K562 (cell line): ENCODE data around the gene TMPRSS9. TPM values are rescaled to one million over a fixed set of nuclear protein-coding genes. Genes with fewer than 3 reads are reported as not detected.
A peak's percentile ranks its signal among the peaks of the same experiment; 100 is the strongest.

Source experiments
- ATAC-seq: fragments of 200-7000 bp; cut with Tn5 transposase; 3 replicates; pipeline ENCODE4 v1.9.1; 2020; ENCODE audit warnings: moderate library complexity
- BruUV-seq: library from RNA; stranded (reverse); fragments of 400-500 nt; replicated peaks from 2 replicates; lab custom pipeline; 2021; lab: Mats Ljungman, UMichigan
- CTCF ChIA-PET: fragments of 300-600 bp; formaldehyde crosslinking; extraction: SDS; loops from one replicate; lab custom pipeline; 2021; ENCODE audit warnings: low intra/inter-chr PET ratio; lab: Yijun Ruan, JAX
- POLR2A ChIA-PET: fragments of 300-600, 350-650 bp; sonication (Branson Sonifier 250); formaldehyde crosslinking; extraction: SDS; loops from one replicate; lab custom pipeline; 2021; ENCODE audit warnings: antibody characterized with exemption, inconsistent platforms; lab: Yijun Ruan, JAX
- DNase-seq, 4 experiments: peaks; one replicate each; pipeline versions ENCODE4 v3.0.0 to v3.0.0-alpha.2; 2011 to 2018; ENCODE audit warnings: low spot score in 3 of 4, mixed read lengths in 3 of 4; ENCODE audit errors: extremely low read depth in 1 of 4
- FAIRE-seq: peaks from 2 replicates; lab custom pipeline; 2011; peaks lifted over from hg19 to GRCh38; lab: Jason Lieb, UNC
- H2AFZ ChIP-seq: 2 replicates; pipeline ENCODE4 v1.6.0; 2011; ENCODE audit warnings: low read depth, low read length, control low read depth, inconsistent platforms
- H3K27ac ChIP-seq: fragments of 200-600 bp; 3 replicates; pipeline ENCODE4 v1.8.0; 2011; ENCODE audit warnings: low read depth, mild to moderate bottlenecking, control low read depth, inconsistent platforms, low read length, moderate library complexity, mixed read lengths; ENCODE audit errors: extremely low read depth
- H3K27me3 ChIP-seq, 2 experiments: fragments of 300-600 bp in 1 of 2; 2 replicates in 1 of 2; 3 replicates in 1 of 2; pipeline versions ENCODE4 v1.6.0 to v1.8.0; 2011; ENCODE audit warnings: inconsistent platforms in 2 of 2, low read length in 2 of 2, mild to moderate bottlenecking in 1 of 2, mixed read lengths in 1 of 2, moderate library complexity in 1 of 2; ENCODE audit not compliant: control insufficient read depth in 2 of 2, insufficient read depth in 2 of 2
- H3K36me3 ChIP-seq: fragments of 300-600 bp; 3 replicates; pipeline ENCODE4 v1.8.0; 2011; ENCODE audit warnings: mild to moderate bottlenecking, low read length, inconsistent platforms; ENCODE audit not compliant: control insufficient read depth, insufficient read depth
- H3K4me1 ChIP-seq, 2 experiments: fragments of 200-600 bp in 1 of 2; replicated peaks in 1 of 2; 2 replicates in 1 of 2; 3 replicates in 1 of 2; pipeline versions ENCODE4 v1.5.1 to v1.8.0; 2011; ENCODE audit warnings: inconsistent platforms in 2 of 2, low read length in 2 of 2, mild to moderate bottlenecking in 1 of 2, mixed read lengths in 1 of 2, moderate library complexity in 1 of 2; ENCODE audit not compliant: control insufficient read depth in 2 of 2, insufficient read depth in 2 of 2
- H3K4me2 ChIP-seq: 2 replicates; pipeline ENCODE4 v1.6.1; 2011; ENCODE audit warnings: low read length, control low read depth, inconsistent platforms, mixed read lengths; ENCODE audit not compliant: insufficient read depth
- H3K4me3 ChIP-seq: fragments of 200-600 bp; sonication (generic), shearing (Covaris generic); 2 replicates; pipeline ENCODE4 v1.5.1; 2016; ENCODE audit warnings: control low read depth, inconsistent platforms
- H3K79me2 ChIP-seq: fragments of 200-600 bp; 3 replicates; pipeline ENCODE4 v1.8.0; 2011; ENCODE audit warnings: low read length, inconsistent platforms; ENCODE audit not compliant: control insufficient read depth, insufficient read depth
- H3K9ac ChIP-seq, 2 experiments: 2 replicates each; pipeline versions ENCODE4 v1.6.0 to v1.6.1; 2011; ENCODE audit warnings: low read depth in 2 of 2, low read length in 2 of 2, control low read depth in 1 of 2, inconsistent platforms in 1 of 2, mild to moderate bottlenecking in 1 of 2, mixed read lengths in 1 of 2; ENCODE audit not compliant: insufficient read depth in 1 of 2
- H3K9me1 ChIP-seq: one replicate; pipeline ENCODE4 v1.6.0; 2011; ENCODE audit warnings: inconsistent platforms, mild to moderate bottlenecking, low read length, moderate library complexity; ENCODE audit not compliant: control insufficient read depth, insufficient read depth
- H3K9me3 ChIP-seq: replicated peaks from 2 replicates; pipeline ENCODE4 v1.5.1; 2011; ENCODE audit warnings: low read depth, low read length, inconsistent platforms; ENCODE audit not compliant: control insufficient read depth, insufficient read depth
- H4K20me1 ChIP-seq: replicated peaks from 2 replicates; pipeline ENCODE4 v1.6.1; 2011; ENCODE audit warnings: low read length, inconsistent platforms, mixed read lengths; ENCODE audit not compliant: control insufficient read depth, insufficient read depth
- ARNT ChIP-seq, 2 experiments: fragments of 450-650 bp; IDR thresholded peaks; 2 replicates each; pipeline ENCODE4 v1.6.1; 2016; ENCODE audit warnings: mild to moderate bottlenecking in 1 of 2
- CEBPB ChIP-seq: fragments of 450-650 bp; IDR thresholded peaks from 2 replicates; pipeline ENCODE4 v1.6.1; 2016; ENCODE audit warnings: missing genetic modification characterization, missing compliant biosample characterization
- E4F1 ChIP-seq: fragments of 250-450 bp; sonication (Bioruptor Pico); IDR thresholded peaks from 2 replicates; pipeline ENCODE4 v1.5.0; 2021; ENCODE audit warnings: mild to moderate bottlenecking, borderline replicate concordance
- EHMT2 ChIP-seq: fragments of 450-650 bp; IDR thresholded peaks from 2 replicates; pipeline ENCODE4 v1.6.1; 2018; ENCODE audit warnings: antibody characterized with exemption
- HDAC3 ChIP-seq: fragments of 450-650 bp; IDR thresholded peaks from 2 replicates; pipeline ENCODE4 v1.6.1; 2018; ENCODE audit warnings: borderline replicate concordance, mild to moderate bottlenecking, moderate library complexity; ENCODE audit not compliant: partially characterized antibody
- KDM5B ChIP-seq: fragments of 200-600 bp; sonication (generic); IDR thresholded peaks from 2 replicates; pipeline ENCODE4 v1.6.1; 2012; ENCODE audit warnings: low read depth, mild to moderate bottlenecking, moderate library complexity, low read length, control low read depth, inconsistent platforms; ENCODE audit not compliant: insufficient replicate concordance
- MIER1 ChIP-seq: fragments of 450-650 bp; IDR thresholded peaks from 2 replicates; pipeline ENCODE4 v1.6.1; 2016; ENCODE audit warnings: antibody characterized with exemption, mild to moderate bottlenecking, low read depth
- NFIC ChIP-seq: fragments of 450-650 bp; IDR thresholded peaks from 2 replicates; pipeline ENCODE4 v1.6.1; 2017; ENCODE audit warnings: mild to moderate bottlenecking, inconsistent platforms
- NR3C1 ChIP-seq: sonication (generic); formaldehyde crosslinking; IDR thresholded peaks from 2 replicates; pipeline ENCODE4 v1.8.1; 2022; ENCODE audit warnings: missing genetic modification reagents
- POLR2AphosphoS2 ChIP-seq: IDR thresholded peaks from 2 replicates; pipeline ENCODE4 v1.6.1; 2012; ENCODE audit warnings: low read length, improper control_type of control experiment
- TOE1 ChIP-seq, 2 experiments: fragments of 450-650 bp in 1 of 2; sonication (generic) in 1 of 2; formaldehyde crosslinking in 1 of 2; IDR thresholded peaks; 2 replicates each; pipeline versions ENCODE4 v1.7.1 to v1.8.0; 2016 to 2022; ENCODE audit warnings: borderline replicate concordance in 2 of 2, mild to moderate bottlenecking in 2 of 2, antibody characterized with exemption in 1 of 2, inconsistent platforms in 1 of 2, low read depth in 1 of 2, missing genetic modification reagents in 1 of 2, moderate library complexity in 1 of 2
- ZFP36 ChIP-seq: fragments of 150-350 bp; IDR thresholded peaks from 2 replicates; pipeline ENCODE4 v1.6.1; 2018; ENCODE audit warnings: low read length, low read depth; ENCODE audit not compliant: partially characterized antibody
- ZNF184 ChIP-seq: sonication (generic); formaldehyde crosslinking; IDR thresholded peaks from 2 replicates; pipeline ENCODE4 v1.5.0; 2020; ENCODE audit warnings: missing genetic modification reagents
- ZNF253 ChIP-seq: fragments of 250-450 bp; sonication (Bioruptor Pico); conservative IDR thresholded peaks from 2 replicates; pipeline ENCODE4 v1.6.1; 2021; ENCODE audit warnings: mild to moderate bottlenecking
- WGBS: fragments of 100-300 bp; shearing (Covaris generic); methylation state at CpG from one replicate; pipeline ENCODE4 v1.1.6; 2016; ENCODE audit warnings: low coverage, mixed read lengths; ENCODE audit not compliant: insufficient coverage; ENCODE audit errors: missing lambda C conversion rate; 5-methylcytosine and 5-hydroxymethylcytosine counted together
- in situ Hi-C: fragments of 300-500 bp; cut with MboI; formaldehyde crosslinking; loops from 4 replicates; pipeline ENCODE4 v1.15.0; 2018; ENCODE audit warnings: inconsistent platforms, mixed read lengths
- intact Hi-C: fragments of 100-400 bp; cut with micrococcal nuclease; formaldehyde crosslinking; loops from 2 replicates; pipeline ENCODE4 v1.14.2; 2022
- polyA plus RNA-seq, 8 experiments: library from polyadenylated mRNA; depleted of rRNA in 4 of 8; stranded (reverse) in 5 of 8; unstranded in 3 of 8; fragments of >200 nt; fragmentation: Nextera tagmentation in 2 of 8; fragmentation: Illumina TruSeq in 1 of 8; extraction: Ambion mirVana in 2 of 8; extraction: Trizol in 1 of 8; gene quantifications; 2 replicates each; pipeline versions ENCODE4 v1.2.1 to v1.2.3, GENCODE V29; 2011 to 2014; ENCODE audit warnings: inconsistent platforms in 1 of 8, missing spikeins in 1 of 8
- total RNA-seq, 7 experiments: library from RNA; depleted of rRNA in 6 of 7; stranded (reverse); fragments of >200 nt in 6 of 7; fragmentation: Illumina TruSeq in 2 of 7; extraction: Trizol in 2 of 7; gene quantifications; 2 replicates each; pipeline versions ENCODE4 v1.2.1 to v1.2.3, GENCODE V29; 2011 to 2021; ENCODE audit warnings: low replicate concordance in 1 of 7
- TF ChIP-seq, protein P1 (sequence below): fragments of 450-650 bp; IDR thresholded peaks from 2 replicates; pipeline ENCODE4 v1.6.1; 2014; ENCODE audit warnings: low read depth, mild to moderate bottlenecking, moderate library complexity, borderline replicate concordance
- TF ChIP-seq, protein P2 (sequence below): sonication (generic); formaldehyde crosslinking; IDR thresholded peaks from 2 replicates; pipeline ENCODE4 v1.8.1; 2023; ENCODE audit warnings: mild to moderate bottlenecking, missing genetic modification reagents

TMPRSS9 gene
- total and polyA plus RNA-seq, 9 of the 15 experiments (the other 6 are each of a cell fraction or from before 2014, with no cell fraction given) = 0.01 to 0.03 TPM; not detected in 7

GRCh38 chr19:2317300-2317699, 42.8 kb upstream of the TMPRSS9 start (continued):
- TF ChIP-seq, protein P1, sequence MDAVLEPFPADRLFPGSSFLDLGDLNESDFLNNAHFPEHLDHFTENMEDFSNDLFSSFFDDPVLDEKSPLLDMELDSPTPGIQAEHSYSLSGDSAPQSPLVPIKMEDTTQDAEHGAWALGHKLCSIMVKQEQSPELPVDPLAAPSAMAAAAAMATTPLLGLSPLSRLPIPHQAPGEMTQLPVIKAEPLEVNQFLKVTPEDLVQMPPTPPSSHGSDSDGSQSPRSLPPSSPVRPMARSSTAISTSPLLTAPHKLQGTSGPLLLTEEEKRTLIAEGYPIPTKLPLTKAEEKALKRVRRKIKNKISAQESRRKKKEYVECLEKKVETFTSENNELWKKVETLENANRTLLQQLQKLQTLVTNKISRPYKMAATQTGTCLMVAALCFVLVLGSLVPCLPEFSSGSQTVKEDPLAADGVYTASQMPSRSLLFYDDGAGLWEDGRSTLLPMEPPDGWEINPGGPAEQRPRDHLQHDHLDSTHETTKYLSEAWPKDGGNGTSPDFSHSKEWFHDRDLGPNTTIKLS = no peak
- TF ChIP-seq MIER1 = no peak
- no peak for TF ChIP-seq NR3C1 (CRISPR knock-in tag)
- TF ChIP-seq TOE1 (IDR thresholded peaks at IDR 0.05; ENCODE audit: borderline replicate concordance) = no peak
- no peak for TF ChIP-seq TOE1 (CRISPR knock-in tag; IDR thresholded peaks at IDR 0.05; ENCODE audit: borderline replicate concordance, low read depth)
- TF ChIP-seq POLR2AphosphoS2 = no peak
- peak; percentile 50 for TF ChIP-seq ZFP36
- TF ChIP-seq ZNF184 (CRISPR knock-in tag) = no peak

DNA sequence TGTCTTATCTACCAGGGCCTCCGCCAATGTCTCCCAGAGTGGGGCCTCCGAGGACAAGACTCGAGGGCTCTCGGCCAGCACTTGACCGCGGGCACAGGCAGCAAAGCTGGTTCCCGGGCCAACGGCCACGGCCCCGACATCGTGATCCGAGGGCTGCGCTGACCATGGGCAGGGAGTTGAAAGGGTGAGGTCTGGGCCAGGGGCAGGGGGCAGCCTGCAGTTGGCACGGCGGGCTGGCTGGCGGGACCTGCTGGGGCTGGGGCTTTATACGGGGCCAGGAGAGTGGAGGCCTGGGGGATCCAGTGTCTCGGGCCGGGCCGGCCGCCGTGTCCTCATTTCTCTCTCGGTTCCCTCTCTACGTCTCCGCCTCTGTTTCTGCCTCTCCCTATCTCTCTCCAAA, 42.3 kb upstream of the TMPRSS9 start:
- CTCF ChIA-PET = no interaction called here
- TF ChIP-seq, protein P2, sequence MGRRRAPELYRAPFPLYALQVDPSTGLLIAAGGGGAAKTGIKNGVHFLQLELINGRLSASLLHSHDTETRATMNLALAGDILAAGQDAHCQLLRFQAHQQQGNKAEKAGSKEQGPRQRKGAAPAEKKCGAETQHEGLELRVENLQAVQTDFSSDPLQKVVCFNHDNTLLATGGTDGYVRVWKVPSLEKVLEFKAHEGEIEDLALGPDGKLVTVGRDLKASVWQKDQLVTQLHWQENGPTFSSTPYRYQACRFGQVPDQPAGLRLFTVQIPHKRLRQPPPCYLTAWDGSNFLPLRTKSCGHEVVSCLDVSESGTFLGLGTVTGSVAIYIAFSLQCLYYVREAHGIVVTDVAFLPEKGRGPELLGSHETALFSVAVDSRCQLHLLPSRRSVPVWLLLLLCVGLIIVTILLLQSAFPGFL = no peak
- TF ChIP-seq E4F1 (CRISPR knock-in tag) = no peak
- no peak for TF ChIP-seq CEBPB
- TF ChIP-seq KDM5B = no peak
- TF ChIP-seq ZNF253 (CRISPR knock-in tag) = no peak
- TF ChIP-seq HDAC3 = no peak
- no peak for TF ChIP-seq EHMT2
- TF ChIP-seq NFIC = no peak
- no peak for TF ChIP-seq ARNT (IDR thresholded peaks at IDR 0.05)

More for the DNA sequence above, 42.3 kb upstream of the TMPRSS9 start:
- Histone ChIP-seq H3K36me3 (peaks cover 12% of the 10 kb centered on the region; the same call in 1 of the 3 replicates), H4K20me1 (no peaks in the 10 kb centered on the region), H3K9me1 (no peaks in the 10 kb centered on the region), H3K79me2 (no peaks in the 10 kb centered on the region), H3K4me3 (no peak overlapping the region), H3K27me3 (no peaks in the 10 kb centered on the region), H3K9ac (peak overlapping the region in 1 of 2 experiments; percentile 55; a peak in 1 of 4 replicates), H3K27ac (no peak overlapping the region), H2AFZ (0 out of 2 replicates have a peak overlapping the region, but pooled peaks have one; percentile 20), H3K4me1 (peaks cover 3 to 35% of the 10 kb centered on the region in 2 experiments; a peak in 3 of 5 replicates), H3K4me2 (no peak overlapping the region), H3K9me3 (peaks cover 12% of the 10 kb centered on the region)
- ATAC-seq (no peak), FAIRE-seq (no peak), DNase-seq (no peak)
- intact Hi-C loops (loop anchor here (5.0 kb wide), 1 partner anchor 40 kb away; no protein-coding TSS in a partner anchor), in situ Hi-C loops (loop anchor here (5.0 to 10.0 kb wide), 2 partner anchors 83 to 160 kb away; partner anchors contain the start of genes PLEKHJ1 and SF3A2)
- no TSS peak for BruUV-seq
- POLR2A ChIA-PET = interaction anchor here (0.5 to 4.2 kb wide), 6 partner anchors 10 to 150 kb away, joined by 3 to 13 read pairs (median 4); partner anchors contain the start of genes AMH, LSM7 and SPPL2B
- 51% methylated on average over 18 of the region's 25 CpGs for WGBS
